Vagina (tissue), 2 donors: ENCODE measurements around the gene KDM6A. TPM values are rescaled to one million over a fixed set of nuclear protein-coding genes. Genes with fewer than 3 reads are reported as not detected.
"Not testable (repeated sequence)": the region's sequence is repeated elsewhere in the genome, so short reads cannot be mapped to it uniquely, and the experiment has no call there.

Source experiments
- DNase-seq, 2 donors: peaks; one replicate each; pipeline ENCODE4 v3.0.0-alpha.2; 2017; ENCODE audit errors: extremely low spot score in 2 of 2
- H3K27ac ChIP-seq: fragments of 200-600 bp; sonication (generic); one replicate; pipeline ENCODE4 v1.5.1; 2019
- H3K27me3 ChIP-seq: fragments of 200-600 bp; sonication (generic); one replicate; pipeline ENCODE4 v1.5.1; 2019
- H3K36me3 ChIP-seq, 2 donors: fragments of 200-600 bp; sonication (generic); one replicate each; pipeline ENCODE4 v1.5.1; 2017 to 2019
- H3K4me1 ChIP-seq: fragments of 200-600 bp; sonication (generic); one replicate; pipeline ENCODE4 v1.5.1; 2019
- H3K4me3 ChIP-seq, 2 donors: fragments of 200-600 bp; sonication (generic); 1 replicate in 1 of 2; 2 replicates in 1 of 2; pipeline ENCODE4 v1.5.1; 2016 to 2019
- H3K9me3 ChIP-seq: fragments of 200-600 bp; sonication (generic); one replicate; pipeline ENCODE4 v1.5.1; 2019
- CTCF ChIP-seq, 3 experiments: fragments of 450-650 bp in 2 of 3; fragments of 200-600 bp in 1 of 3; sonication (generic) in 1 of 3; IDR thresholded peaks; one replicate each; pipeline ENCODE4 v1.5.1; 2017 to 2019; ENCODE audit warnings: antibody characterized with exemption in 3 of 3, mild to moderate bottlenecking in 2 of 3, moderate library complexity in 2 of 3
- POLR2A ChIP-seq, 2 donors: fragments of 450-650 bp; IDR thresholded peaks; one replicate each; pipeline ENCODE4 v1.6.1; 2017; ENCODE audit warnings: antibody characterized with exemption in 2 of 2, mild to moderate bottlenecking in 2 of 2, moderate library complexity in 2 of 2
- POLR2AphosphoS5 ChIP-seq, 2 donors: sonication (generic); formaldehyde crosslinking; IDR thresholded peaks; one replicate each; pipeline ENCODE4 v1.9.0; 2017; ENCODE audit warnings: antibody characterized with exemption in 2 of 2, mild to moderate bottlenecking in 2 of 2, low read depth in 1 of 2; ENCODE audit not compliant: insufficient read depth in 1 of 2
- intact Hi-C: fragments of 100-400 bp; cut with DNase I; formaldehyde crosslinking; loops from one replicate; pipeline ENCODE4 v1.15.1; 2023
- total RNA-seq: library from RNA; depleted of rRNA; stranded (reverse); fragments of >200 nt; gene quantifications from one replicate; pipeline ENCODE4 v1.2.3, GENCODE V29; 2016

KDM6A gene
- total RNA-seq, 1 donor from 2014 or later, result 44.2 TPM

- H3K27me3 ChIP-seq, result no peaks in the 10 kb centered on the region
- H3K36me3 ChIP-seq, result no peaks in the 10 kb centered on the region
- H3K4me1 ChIP-seq, result no peaks in the 10 kb centered on the region
- no peak overlapping the region for H3K4me3 ChIP-seq
- no peaks in the 10 kb centered on the region for H3K9me3 ChIP-seq
- no peak for DNase-seq
- H3K27ac ChIP-seq, result no peak overlapping the region
- TF ChIP-seq CTCF (IDR thresholded peaks at IDR 0.05), result no peak
- TF ChIP-seq POLR2A (IDR thresholded peaks at IDR 0.05), result no peak
- no peak for TF ChIP-seq POLR2AphosphoS5 (IDR thresholded peaks at IDR 0.05; ENCODE audit: insufficient read depth in 1 of 2, low read depth in 1 of 2)
- intact Hi-C loops, result no loop called here
Observed at GRCh38 chrX:45134315-45134731, 261.3 kb downstream of the KDM6A start.

GRCh38 chrX:45134775-45135174, 261.8 kb downstream of the KDM6A start:
- no peaks in the 10 kb centered on the region for H3K4me1 ChIP-seq
- no peak for DNase-seq
- H3K4me3 ChIP-seq, result no peak overlapping the region
- no peaks in the 10 kb centered on the region for H3K27me3 ChIP-seq
- TF ChIP-seq CTCF (IDR thresholded peaks at IDR 0.05), result no peak
- no peak for TF ChIP-seq POLR2A (IDR thresholded peaks at IDR 0.05)
- no peak for TF ChIP-seq POLR2AphosphoS5 (IDR thresholded peaks at IDR 0.05; ENCODE audit: insufficient read depth in 1 of 2, low read depth in 1 of 2)
- no peak overlapping the region for H3K27ac ChIP-seq
- H3K9me3 ChIP-seq, result no peaks in the 10 kb centered on the region
- intact Hi-C loops, result loop anchor here (5.0 kb wide), 1 partner anchor 658 kb away; no protein-coding TSS in a partner anchor
- H3K36me3 ChIP-seq, result no peaks in the 10 kb centered on the region

GRCh38 chrX:45135391-45136075, 262.5 kb downstream of the KDM6A start:
- not testable (repeated sequence) for H3K4me3 ChIP-seq, H3K27ac ChIP-seq, H3K9me3 ChIP-seq, DNase-seq, H3K27me3 ChIP-seq, H3K4me1 ChIP-seq, H3K36me3 ChIP-seq
- intact Hi-C loops, result loop anchor here (5.0 kb wide), 1 partner anchor 657 kb away; no protein-coding TSS in a partner anchor

GRCh38 chrX:45137531-45137930, 264.5 kb downstream of the KDM6A start:
- H3K4me3 ChIP-seq, result no peak overlapping the region
- no peak for DNase-seq
- no peaks in the 10 kb centered on the region for H3K27me3 ChIP-seq
- no peak overlapping the region for H3K27ac ChIP-seq
- no peak for TF ChIP-seq POLR2AphosphoS5 (IDR thresholded peaks at IDR 0.05; ENCODE audit: insufficient read depth in 1 of 2, low read depth in 1 of 2)
- TF ChIP-seq POLR2A (IDR thresholded peaks at IDR 0.05), result no peak
- no peaks in the 10 kb centered on the region for H3K36me3 ChIP-seq
- intact Hi-C loops, result loop anchor here (5.0 kb wide), 1 partner anchor 655 kb away; no protein-coding TSS in a partner anchor
- no peaks in the 10 kb centered on the region for H3K4me1 ChIP-seq
- H3K9me3 ChIP-seq, result no peaks in the 10 kb centered on the region

- H3K4me3 ChIP-seq, result no peak overlapping the region
- H3K27ac ChIP-seq, result no peak overlapping the region
- no peaks in the 10 kb centered on the region for H3K36me3 ChIP-seq
- no peak for DNase-seq
- TF ChIP-seq POLR2AphosphoS5 (IDR thresholded peaks at IDR 0.05; ENCODE audit: insufficient read depth in 1 of 2, low read depth in 1 of 2) (no peak), CTCF (IDR thresholded peaks at IDR 0.05) (no peak), POLR2A (IDR thresholded peaks at IDR 0.05) (no peak)
- no peaks in the 10 kb centered on the region for H3K27me3 ChIP-seq
- no peaks in the 10 kb centered on the region for H3K9me3 ChIP-seq
- no peaks in the 10 kb centered on the region for H3K4me1 ChIP-seq
- intact Hi-C loops, result loop anchor here (5.0 kb wide), 1 partner anchor 654 kb away; no protein-coding TSS in a partner anchor
Observed at GRCh38 chrX:45138525-45138924, 265.5 kb downstream of the KDM6A start.

- intact Hi-C loops, result no loop called here
- H3K4me1 ChIP-seq, result no peaks in the 10 kb centered on the region
- H3K27ac ChIP-seq, result no peak overlapping the region
- H3K36me3 ChIP-seq, result no peaks in the 10 kb centered on the region
- no peak for TF ChIP-seq CTCF (IDR thresholded peaks at IDR 0.05)
- no peak for TF ChIP-seq POLR2AphosphoS5 (IDR thresholded peaks at IDR 0.05; ENCODE audit: insufficient read depth in 1 of 2, low read depth in 1 of 2)
- no peak for TF ChIP-seq POLR2A (IDR thresholded peaks at IDR 0.05)
- H3K4me3 ChIP-seq, result no peak overlapping the region
- no peaks in the 10 kb centered on the region for H3K27me3 ChIP-seq
- H3K9me3 ChIP-seq, result no peaks in the 10 kb centered on the region
- DNase-seq, result no peak
Observed at GRCh38 chrX:45140812-45141211, 267.8 kb downstream of the KDM6A start.
